Measurements from ENCODE around the gene PLA2G15.

PLA2G15 gene

GRCh38 chr16:68298312-68298711, 53.1 kb downstream of the PLA2G15 start:
- no peak overlapping the region for H3K4me3 ChIP-seq (ENCODE audit: low read length)
- TF ChIP-seq, protein P1, sequence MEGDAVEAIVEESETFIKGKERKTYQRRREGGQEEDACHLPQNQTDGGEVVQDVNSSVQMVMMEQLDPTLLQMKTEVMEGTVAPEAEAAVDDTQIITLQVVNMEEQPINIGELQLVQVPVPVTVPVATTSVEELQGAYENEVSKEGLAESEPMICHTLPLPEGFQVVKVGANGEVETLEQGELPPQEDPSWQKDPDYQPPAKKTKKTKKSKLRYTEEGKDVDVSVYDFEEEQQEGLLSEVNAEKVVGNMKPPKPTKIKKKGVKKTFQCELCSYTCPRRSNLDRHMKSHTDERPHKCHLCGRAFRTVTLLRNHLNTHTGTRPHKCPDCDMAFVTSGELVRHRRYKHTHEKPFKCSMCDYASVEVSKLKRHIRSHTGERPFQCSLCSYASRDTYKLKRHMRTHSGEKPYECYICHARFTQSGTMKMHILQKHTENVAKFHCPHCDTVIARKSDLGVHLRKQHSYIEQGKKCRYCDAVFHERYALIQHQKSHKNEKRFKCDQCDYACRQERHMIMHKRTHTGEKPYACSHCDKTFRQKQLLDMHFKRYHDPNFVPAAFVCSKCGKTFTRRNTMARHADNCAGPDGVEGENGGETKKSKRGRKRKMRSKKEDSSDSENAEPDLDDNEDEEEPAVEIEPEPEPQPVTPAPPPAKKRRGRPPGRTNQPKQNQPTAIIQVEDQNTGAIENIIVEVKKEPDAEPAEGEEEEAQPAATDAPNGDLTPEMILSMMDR (conservative IDR thresholded peaks at IDR 0.05; ENCODE audit: low read depth, low read length): no peak
- DNase-seq (ENCODE audit: low read depth): no peak

DNA sequence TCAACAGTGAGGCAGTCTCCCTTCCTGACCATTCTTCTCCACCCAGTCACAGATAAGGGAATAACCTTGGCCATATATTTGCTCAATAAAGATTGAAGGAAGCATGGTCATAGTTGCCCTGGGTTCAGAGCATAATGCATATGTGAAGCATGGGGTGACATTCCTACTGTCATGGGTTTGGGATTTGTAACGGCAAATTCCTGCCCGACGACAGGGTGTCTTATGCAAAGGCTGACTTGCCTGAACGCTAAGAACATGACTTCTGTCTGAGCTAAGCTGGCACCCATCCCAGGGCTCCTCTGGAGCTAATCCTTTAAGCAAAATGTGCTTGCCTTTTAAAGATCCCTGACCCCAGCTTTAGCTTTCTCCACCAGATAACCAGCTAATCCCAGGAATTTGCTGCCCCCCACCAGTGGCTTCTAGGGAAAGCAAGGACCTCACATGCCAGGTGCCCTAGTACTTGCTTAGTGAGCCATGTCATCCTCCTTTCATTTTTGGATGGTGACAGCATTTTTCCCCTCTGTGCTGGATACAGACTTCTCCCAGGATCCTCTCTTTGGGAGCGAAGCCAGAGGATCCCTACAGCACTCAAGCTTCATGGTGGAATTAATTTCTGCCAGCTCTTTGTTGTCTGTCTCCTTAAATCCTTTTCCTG, 53.9 kb downstream of the PLA2G15 start:
- peak; percentile 100 for DNase-seq (ENCODE audit: low read depth)
- H3K4me3 ChIP-seq (ENCODE audit: low read length): no peak overlapping the region
- TF ChIP-seq, protein P1 (conservative IDR thresholded peaks at IDR 0.05; ENCODE audit: low read depth, low read length): no peak

GRCh38 chr16:68299571-68300453, 54.6 kb downstream of the PLA2G15 start:
- H3K4me3 ChIP-seq (ENCODE audit: low read length): no peak overlapping the region
- no peak for DNase-seq (ENCODE audit: low read depth)
- TF ChIP-seq, protein P1 (conservative IDR thresholded peaks at IDR 0.05; ENCODE audit: low read depth, low read length): no peak

DNA sequence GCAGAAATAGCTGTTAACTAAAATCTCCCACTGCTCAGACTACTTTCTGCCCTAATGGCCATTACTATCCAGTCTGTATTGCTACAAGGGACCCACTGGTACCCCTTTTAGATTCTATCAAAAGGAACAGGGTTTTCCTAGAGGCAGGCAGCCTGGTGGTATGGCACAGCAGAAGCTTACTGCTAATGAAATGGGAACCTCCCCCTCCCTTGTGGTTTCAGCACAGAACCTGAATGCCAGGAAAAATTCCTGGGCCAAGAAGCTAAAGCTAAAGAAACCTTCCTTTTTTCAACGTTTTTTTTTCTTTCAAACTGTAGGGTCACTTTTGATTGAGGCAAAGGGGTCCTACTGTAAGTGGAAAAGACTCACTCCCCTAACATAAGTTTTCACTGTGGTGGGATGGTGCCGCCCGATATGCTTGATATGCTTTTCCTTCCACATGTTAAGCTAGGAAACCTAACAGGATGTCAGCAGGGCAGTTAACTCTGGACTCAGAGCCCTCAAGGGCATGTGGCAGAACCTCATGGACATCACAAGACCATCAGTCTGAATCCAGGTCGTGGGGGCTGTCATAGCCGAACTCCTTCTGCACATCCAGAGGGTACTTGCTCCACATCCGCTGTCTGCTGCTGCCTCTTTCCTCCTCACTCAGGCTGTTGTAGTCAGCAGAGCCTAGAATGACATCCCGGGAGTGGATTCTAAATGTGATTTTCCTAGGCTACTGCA, 55.7 kb downstream of the PLA2G15 start:
- TF ChIP-seq, protein P1 (conservative IDR thresholded peaks at IDR 0.05; ENCODE audit: low read depth, low read length): peak; percentile 4
- peak; percentile 53 for DNase-seq (ENCODE audit: low read depth)
- H3K4me3 ChIP-seq (ENCODE audit: low read length): no peak overlapping the region

DNA sequence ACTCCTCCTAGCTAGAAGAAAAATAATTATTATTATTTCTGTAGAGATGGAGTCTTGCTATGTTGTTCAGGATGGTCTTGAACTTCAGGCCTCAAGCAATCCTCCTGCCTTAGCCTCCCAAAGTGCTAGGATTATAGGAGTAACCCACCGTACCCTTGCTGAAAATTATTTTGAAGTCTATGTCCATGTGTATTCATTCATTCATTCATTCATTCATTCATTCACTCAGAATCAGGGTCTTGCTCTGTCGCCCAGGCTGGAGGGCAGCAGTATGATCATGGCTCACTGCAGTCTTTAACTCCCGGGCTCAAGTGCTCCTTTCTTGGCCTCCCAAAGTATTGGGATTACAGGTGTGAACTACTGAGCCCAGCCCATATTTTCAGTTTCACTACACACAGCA, 61.5 kb downstream of the PLA2G15 start:
- no peak for DNase-seq (ENCODE audit: low read depth)
- TF ChIP-seq, protein P1 (conservative IDR thresholded peaks at IDR 0.05; ENCODE audit: low read depth, low read length): no peak
- H3K4me3 ChIP-seq (ENCODE audit: low read length): no peak overlapping the region

DNA sequence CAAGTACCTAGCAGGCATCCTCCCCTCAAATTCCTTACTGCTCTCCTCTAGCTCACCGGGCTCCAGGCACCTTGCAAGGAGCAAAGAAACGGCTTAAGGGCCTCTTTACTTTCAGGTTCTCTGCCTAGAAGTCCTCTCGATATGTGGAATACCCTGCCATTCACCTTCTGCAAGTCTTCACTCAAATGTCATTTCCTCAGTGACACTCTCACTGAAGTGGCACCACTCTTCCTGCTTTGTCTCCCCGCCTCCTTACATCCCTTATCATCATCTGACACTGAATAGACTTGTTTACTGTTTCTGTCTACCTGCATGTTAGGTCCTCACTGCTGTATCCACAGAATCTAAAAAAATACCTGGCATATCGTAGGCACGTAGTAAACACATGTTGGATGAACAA, 64.6 kb downstream of the PLA2G15 start:
- TF ChIP-seq, protein P1 (conservative IDR thresholded peaks at IDR 0.05; ENCODE audit: low read depth, low read length): no peak
- DNase-seq (ENCODE audit: low read depth): no peak
- H3K4me3 ChIP-seq (ENCODE audit: low read length): peak overlapping the region; percentile 95
